ENCODE data around the gene ATXN1. TPM values are rescaled to one million over a fixed set of nuclear protein-coding genes. Genes with fewer than 3 reads are reported as not detected.

ATXN1 gene
- total and polyA plus RNA-seq, 2 of the 13 experiments (the other 11 are each of a cell fraction or from before 2014, with no cell fraction given) = 20.7 to 39.5 TPM

DNA sequence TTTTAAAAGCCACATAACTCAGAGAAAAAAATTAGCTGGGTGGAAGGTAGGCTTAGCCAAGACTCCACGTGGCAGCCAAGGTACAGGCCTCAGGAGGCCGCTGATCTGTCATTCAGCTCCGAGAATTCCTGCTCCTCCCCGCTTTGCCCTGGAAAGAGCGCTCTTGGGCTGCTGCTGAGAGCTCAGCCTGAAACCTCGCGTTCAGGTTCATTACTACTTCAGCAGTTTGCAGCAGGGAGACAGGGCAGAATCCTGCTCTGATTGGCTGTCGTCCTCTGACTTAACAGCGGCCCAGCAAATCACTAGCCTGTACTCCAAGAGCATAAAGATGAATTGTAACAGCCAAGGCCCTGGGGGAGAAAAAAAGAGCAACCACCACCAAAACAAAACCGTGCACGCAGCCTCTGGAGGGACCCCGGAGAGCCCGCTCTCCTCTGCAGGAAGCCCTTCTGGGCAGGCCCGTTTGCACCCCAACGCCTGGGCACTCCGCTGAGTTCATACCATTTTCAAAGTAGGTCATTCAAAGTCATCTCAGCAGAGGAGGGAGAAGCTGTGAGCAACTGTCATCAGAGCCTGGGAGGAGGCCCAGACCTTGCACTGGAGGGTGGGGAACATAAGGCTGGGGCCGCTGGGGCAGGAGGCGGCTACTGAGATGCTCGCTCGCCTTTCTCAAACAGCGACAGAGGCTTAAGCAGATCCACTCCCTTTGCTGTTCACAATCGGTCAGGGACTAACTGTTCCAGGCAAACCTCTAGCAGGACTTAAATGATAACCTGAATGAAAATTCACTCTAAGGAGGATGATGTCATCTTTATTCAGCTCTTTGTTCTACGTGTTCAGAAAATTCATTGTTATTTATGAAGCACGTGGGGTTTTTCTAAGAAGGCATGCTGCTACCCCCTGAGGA lies 42.3 kb upstream of the ATXN1 start (continued):
- TF ChIP-seq HNRNPK (IDR thresholded peaks at IDR 0.05; ENCODE audit: low read depth, low read length, poor library complexity, severe bottlenecking) (no peak), ZNF616 (CRISPR knock-in tag; IDR thresholded peaks at IDR 0.05; ENCODE audit: low read depth) (no peak), U2AF2 (IDR thresholded peaks at IDR 0.05; ENCODE audit: low read depth, low read length) (no peak), ZNF562 (CRISPR knock-in tag; IDR thresholded peaks at IDR 0.05; ENCODE audit: borderline replicate concordance) (no peak), FOXK1 (CRISPR knock-in tag; IDR thresholded peaks at IDR 0.05; ENCODE audit: borderline replicate concordance, low read depth) (no peak), ZMYM2 (CRISPR knock-in tag; IDR thresholded peaks at IDR 0.05) (no peak), HMG20A (CRISPR knock-in tag; IDR thresholded peaks at IDR 0.05; ENCODE audit: borderline replicate concordance) (no peak), RBM39 (IDR thresholded peaks at IDR 0.05; ENCODE audit: low read depth, low read length, poor library complexity, severe bottlenecking) (no peak)
- TF ChIP-seq, protein P1, sequence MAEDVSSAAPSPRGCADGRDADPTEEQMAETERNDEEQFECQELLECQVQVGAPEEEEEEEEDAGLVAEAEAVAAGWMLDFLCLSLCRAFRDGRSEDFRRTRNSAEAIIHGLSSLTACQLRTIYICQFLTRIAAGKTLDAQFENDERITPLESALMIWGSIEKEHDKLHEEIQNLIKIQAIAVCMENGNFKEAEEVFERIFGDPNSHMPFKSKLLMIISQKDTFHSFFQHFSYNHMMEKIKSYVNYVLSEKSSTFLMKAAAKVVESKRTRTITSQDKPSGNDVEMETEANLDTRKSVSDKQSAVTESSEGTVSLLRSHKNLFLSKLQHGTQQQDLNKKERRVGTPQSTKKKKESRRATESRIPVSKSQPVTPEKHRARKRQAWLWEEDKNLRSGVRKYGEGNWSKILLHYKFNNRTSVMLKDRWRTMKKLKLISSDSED (CRISPR knock-in tag; IDR thresholded peaks at IDR 0.05) = no peak
- TF ChIP-seq, protein P2, sequence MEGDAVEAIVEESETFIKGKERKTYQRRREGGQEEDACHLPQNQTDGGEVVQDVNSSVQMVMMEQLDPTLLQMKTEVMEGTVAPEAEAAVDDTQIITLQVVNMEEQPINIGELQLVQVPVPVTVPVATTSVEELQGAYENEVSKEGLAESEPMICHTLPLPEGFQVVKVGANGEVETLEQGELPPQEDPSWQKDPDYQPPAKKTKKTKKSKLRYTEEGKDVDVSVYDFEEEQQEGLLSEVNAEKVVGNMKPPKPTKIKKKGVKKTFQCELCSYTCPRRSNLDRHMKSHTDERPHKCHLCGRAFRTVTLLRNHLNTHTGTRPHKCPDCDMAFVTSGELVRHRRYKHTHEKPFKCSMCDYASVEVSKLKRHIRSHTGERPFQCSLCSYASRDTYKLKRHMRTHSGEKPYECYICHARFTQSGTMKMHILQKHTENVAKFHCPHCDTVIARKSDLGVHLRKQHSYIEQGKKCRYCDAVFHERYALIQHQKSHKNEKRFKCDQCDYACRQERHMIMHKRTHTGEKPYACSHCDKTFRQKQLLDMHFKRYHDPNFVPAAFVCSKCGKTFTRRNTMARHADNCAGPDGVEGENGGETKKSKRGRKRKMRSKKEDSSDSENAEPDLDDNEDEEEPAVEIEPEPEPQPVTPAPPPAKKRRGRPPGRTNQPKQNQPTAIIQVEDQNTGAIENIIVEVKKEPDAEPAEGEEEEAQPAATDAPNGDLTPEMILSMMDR (CRISPR knock-in tag; IDR thresholded peaks at IDR 0.05) = peak; percentile 47
- TF ChIP-seq, protein P3, sequence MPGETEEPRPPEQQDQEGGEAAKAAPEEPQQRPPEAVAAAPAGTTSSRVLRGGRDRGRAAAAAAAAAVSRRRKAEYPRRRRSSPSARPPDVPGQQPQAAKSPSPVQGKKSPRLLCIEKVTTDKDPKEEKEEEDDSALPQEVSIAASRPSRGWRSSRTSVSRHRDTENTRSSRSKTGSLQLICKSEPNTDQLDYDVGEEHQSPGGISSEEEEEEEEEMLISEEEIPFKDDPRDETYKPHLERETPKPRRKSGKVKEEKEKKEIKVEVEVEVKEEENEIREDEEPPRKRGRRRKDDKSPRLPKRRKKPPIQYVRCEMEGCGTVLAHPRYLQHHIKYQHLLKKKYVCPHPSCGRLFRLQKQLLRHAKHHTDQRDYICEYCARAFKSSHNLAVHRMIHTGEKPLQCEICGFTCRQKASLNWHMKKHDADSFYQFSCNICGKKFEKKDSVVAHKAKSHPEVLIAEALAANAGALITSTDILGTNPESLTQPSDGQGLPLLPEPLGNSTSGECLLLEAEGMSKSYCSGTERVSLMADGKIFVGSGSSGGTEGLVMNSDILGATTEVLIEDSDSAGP (CRISPR knock-in tag; IDR thresholded peaks at IDR 0.05; ENCODE audit: borderline replicate concordance) = peak; percentile 38; the same call in 1 of the 2 replicates
- TF ChIP-seq, protein P4, sequence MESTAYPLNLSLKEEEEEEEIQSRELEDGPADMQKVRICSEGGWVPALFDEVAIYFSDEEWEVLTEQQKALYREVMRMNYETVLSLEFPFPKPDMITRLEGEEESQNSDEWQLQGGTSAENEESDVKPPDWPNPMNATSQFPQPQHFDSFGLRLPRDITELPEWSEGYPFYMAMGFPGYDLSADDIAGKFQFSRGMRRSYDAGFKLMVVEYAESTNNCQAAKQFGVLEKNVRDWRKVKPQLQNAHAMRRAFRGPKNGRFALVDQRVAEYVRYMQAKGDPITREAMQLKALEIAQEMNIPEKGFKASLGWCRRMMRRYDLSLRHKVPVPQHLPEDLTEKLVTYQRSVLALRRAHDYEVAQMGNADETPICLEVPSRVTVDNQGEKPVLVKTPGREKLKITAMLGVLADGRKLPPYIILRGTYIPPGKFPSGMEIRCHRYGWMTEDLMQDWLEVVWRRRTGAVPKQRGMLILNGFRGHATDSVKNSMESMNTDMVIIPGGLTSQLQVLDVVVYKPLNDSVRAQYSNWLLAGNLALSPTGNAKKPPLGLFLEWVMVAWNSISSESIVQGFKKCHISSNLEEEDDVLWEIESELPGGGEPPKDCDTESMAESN (CRISPR knock-in tag; conservative IDR thresholded peaks at IDR 0.05) = no peak
- TF ChIP-seq, protein P5, sequence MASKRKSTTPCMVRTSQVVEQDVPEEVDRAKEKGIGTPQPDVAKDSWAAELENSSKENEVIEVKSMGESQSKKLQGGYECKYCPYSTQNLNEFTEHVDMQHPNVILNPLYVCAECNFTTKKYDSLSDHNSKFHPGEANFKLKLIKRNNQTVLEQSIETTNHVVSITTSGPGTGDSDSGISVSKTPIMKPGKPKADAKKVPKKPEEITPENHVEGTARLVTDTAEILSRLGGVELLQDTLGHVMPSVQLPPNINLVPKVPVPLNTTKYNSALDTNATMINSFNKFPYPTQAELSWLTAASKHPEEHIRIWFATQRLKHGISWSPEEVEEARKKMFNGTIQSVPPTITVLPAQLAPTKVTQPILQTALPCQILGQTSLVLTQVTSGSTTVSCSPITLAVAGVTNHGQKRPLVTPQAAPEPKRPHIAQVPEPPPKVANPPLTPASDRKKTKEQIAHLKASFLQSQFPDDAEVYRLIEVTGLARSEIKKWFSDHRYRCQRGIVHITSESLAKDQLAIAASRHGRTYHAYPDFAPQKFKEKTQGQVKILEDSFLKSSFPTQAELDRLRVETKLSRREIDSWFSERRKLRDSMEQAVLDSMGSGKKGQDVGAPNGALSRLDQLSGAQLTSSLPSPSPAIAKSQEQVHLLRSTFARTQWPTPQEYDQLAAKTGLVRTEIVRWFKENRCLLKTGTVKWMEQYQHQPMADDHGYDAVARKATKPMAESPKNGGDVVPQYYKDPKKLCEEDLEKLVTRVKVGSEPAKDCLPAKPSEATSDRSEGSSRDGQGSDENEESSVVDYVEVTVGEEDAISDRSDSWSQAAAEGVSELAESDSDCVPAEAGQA (IDR thresholded peaks at IDR 0.05; ENCODE audit: low read depth) = no peak
- TF ChIP-seq, protein P5 (CRISPR knock-in tag; IDR thresholded peaks at IDR 0.05; ENCODE audit: borderline replicate concordance) = no peak
